OCI-LY3 (cell line): ENCODE results near the gene HELZ.

ENCODE experiments used
- H2AFZ ChIP-seq: fragments of 200-600, 300-600 bp; shearing (Covaris generic); 2 replicates; pipeline ENCODE4 v1.6.0; 2014; ENCODE audit warnings: antibody characterized with exemption, low read depth, low read length
- H3K27ac ChIP-seq: fragments of 200-600, 300-600 bp; sonication (generic); 2 replicates; pipeline ENCODE4 v1.5.1; 2014; ENCODE audit warnings: mild to moderate bottlenecking, low read length, moderate library complexity, mixed read lengths
- H3K27me3 ChIP-seq: fragments of 200-600, 300-600 bp; sonication (generic); 2 replicates; pipeline ENCODE4 v1.6.1; 2014; ENCODE audit warnings: low read depth, low read length, mixed read lengths
- H3K36me3 ChIP-seq: fragments of 200-600, 300-600 bp; sonication (generic); replicated peaks from 2 replicates; pipeline ENCODE3; 2014; ENCODE audit warnings: low read depth, low read length, mixed read lengths
- H3K4me1 ChIP-seq: fragments of 300-600, 200-600 bp; sonication (generic); 2 replicates; pipeline ENCODE4 v1.6.1; 2014; ENCODE audit warnings: low read length, mixed read lengths
- H3K4me2 ChIP-seq: fragments of 200-600, 300-600 bp; sonication (generic); 2 replicates; pipeline ENCODE4 v1.6.1; 2014; ENCODE audit warnings: low read length, mixed read lengths
- H3K4me3 ChIP-seq: fragments of 300-600, 200-600 bp; sonication (generic); 2 replicates; pipeline ENCODE4 v1.5.1; 2014; ENCODE audit warnings: antibody characterized with exemption, mild to moderate bottlenecking, low read length, moderate library complexity
- H3K79me2 ChIP-seq: fragments of 300-600, 200-600 bp; shearing (Covaris generic); 2 replicates; pipeline ENCODE4 v1.6.1; 2014; ENCODE audit warnings: mild to moderate bottlenecking, low read length, mixed read lengths
- H3K9ac ChIP-seq: fragments of 300-600, 200-600 bp; shearing (Covaris generic); 2 replicates; pipeline ENCODE4 v1.6.0; 2014; ENCODE audit warnings: mild to moderate bottlenecking, low read length, moderate library complexity
- H3K9me3 ChIP-seq: fragments of 200-600, 300-600 bp; shearing (Covaris generic); 2 replicates; pipeline ENCODE4 v1.6.1; 2014; ENCODE audit warnings: low read length, mixed read lengths; ENCODE audit not compliant: insufficient read depth
- H4K20me1 ChIP-seq: fragments of 200-600, 300-600 bp; sonication (generic); 2 replicates; pipeline ENCODE4 v1.6.1; 2016; ENCODE audit warnings: low read length, mixed read lengths; ENCODE audit not compliant: insufficient read depth
- EZH2phosphoT487 ChIP-seq: fragments of 200-600 bp; shearing (Covaris generic); IDR thresholded peaks from 2 replicates; pipeline ENCODE4 v1.6.1; 2018; ENCODE audit warnings: antibody characterized with exemption, mixed run types, low read depth
- TF ChIP-seq, protein P1 (sequence below): fragments of 200-600, 300-600 bp; sonication (generic); IDR thresholded peaks from 2 replicates; pipeline ENCODE4 v1.5.1; 2014; ENCODE audit warnings: antibody characterized with exemption, low read length, low read depth

The HELZ gene

DNA sequence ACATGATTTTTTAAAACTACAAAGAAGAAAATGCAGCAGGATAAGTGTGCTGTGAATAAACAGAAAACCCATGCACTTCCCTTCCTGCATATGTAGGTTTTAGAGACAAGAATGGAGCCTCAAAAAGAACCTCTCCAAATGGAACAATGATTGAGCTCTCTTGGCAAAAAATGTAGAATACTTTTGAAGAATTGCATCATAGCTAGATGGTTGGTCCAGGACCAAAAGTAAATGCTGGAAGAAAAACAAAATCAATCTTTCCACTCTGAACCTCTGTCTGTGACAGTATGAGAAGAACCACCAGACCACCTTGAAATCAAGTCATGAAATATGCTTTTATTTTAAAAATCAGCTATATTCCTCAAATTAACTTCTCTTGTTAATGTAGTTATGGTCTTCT is 17.5 kb downstream of the HELZ start:
- no peak overlapping the region for H3K4me3 ChIP-seq
- no peak overlapping the region for H3K4me2 ChIP-seq
- no peaks in the 10 kb centered on the region for H3K9me3 ChIP-seq
- H3K27ac ChIP-seq: no peak overlapping the region
- peaks cover 56% of the 10 kb centered on the region for H3K79me2 ChIP-seq
- H4K20me1 ChIP-seq: peaks cover 30% of the 10 kb centered on the region
- no peak overlapping the region for H3K9ac ChIP-seq
- H3K27me3 ChIP-seq: no peaks in the 10 kb centered on the region
- TF ChIP-seq, protein P1, sequence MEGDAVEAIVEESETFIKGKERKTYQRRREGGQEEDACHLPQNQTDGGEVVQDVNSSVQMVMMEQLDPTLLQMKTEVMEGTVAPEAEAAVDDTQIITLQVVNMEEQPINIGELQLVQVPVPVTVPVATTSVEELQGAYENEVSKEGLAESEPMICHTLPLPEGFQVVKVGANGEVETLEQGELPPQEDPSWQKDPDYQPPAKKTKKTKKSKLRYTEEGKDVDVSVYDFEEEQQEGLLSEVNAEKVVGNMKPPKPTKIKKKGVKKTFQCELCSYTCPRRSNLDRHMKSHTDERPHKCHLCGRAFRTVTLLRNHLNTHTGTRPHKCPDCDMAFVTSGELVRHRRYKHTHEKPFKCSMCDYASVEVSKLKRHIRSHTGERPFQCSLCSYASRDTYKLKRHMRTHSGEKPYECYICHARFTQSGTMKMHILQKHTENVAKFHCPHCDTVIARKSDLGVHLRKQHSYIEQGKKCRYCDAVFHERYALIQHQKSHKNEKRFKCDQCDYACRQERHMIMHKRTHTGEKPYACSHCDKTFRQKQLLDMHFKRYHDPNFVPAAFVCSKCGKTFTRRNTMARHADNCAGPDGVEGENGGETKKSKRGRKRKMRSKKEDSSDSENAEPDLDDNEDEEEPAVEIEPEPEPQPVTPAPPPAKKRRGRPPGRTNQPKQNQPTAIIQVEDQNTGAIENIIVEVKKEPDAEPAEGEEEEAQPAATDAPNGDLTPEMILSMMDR: no peak
- TF ChIP-seq EZH2phosphoT487: no peak
- peaks cover 39% of the 10 kb centered on the region for H3K36me3 ChIP-seq
- no peaks in the 10 kb centered on the region for H3K4me1 ChIP-seq
- H2AFZ ChIP-seq: no peak overlapping the region

DNA sequence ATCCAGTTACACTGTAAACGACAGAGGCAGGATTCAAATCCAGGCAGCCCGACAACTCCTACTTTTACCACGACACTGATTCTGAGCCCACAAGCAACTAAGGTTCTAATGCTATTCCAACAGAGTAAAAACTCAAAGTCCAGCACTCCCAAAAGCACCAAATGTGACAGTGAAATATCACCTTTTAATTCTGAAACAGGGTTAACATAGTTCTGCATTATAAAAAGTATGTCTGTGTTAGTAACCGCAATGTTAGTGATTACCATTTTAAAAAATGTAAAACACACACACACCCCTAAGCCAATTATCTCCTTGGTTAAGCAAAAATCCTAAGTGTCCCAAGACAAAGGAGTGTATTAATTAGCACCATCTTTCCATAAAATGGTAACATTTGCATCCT is 19.7 kb downstream of the HELZ start:
- TF ChIP-seq, protein P1: no peak
- no peak for TF ChIP-seq EZH2phosphoT487
- no peak overlapping the region for H3K27ac ChIP-seq
- peaks cover 77% of the 10 kb centered on the region for H3K79me2 ChIP-seq
- H3K9ac ChIP-seq: no peak overlapping the region
- H3K4me1 ChIP-seq: no peaks in the 10 kb centered on the region
- no peak overlapping the region for H2AFZ ChIP-seq
- H3K9me3 ChIP-seq: no peaks in the 10 kb centered on the region
- H4K20me1 ChIP-seq: peaks cover 47% of the 10 kb centered on the region
- no peak overlapping the region for H3K4me3 ChIP-seq
- H3K4me2 ChIP-seq: no peak overlapping the region
- peaks cover 35% of the 10 kb centered on the region for H3K36me3 ChIP-seq
- no peaks in the 10 kb centered on the region for H3K27me3 ChIP-seq

GRCh38 chr17:67224736-67225135 is 20.3 kb downstream of the HELZ start:
- no peaks in the 10 kb centered on the region for H3K9me3 ChIP-seq
- H3K79me2 ChIP-seq: peaks cover 83% of the 10 kb centered on the region
- no peak overlapping the region for H3K9ac ChIP-seq
- TF ChIP-seq EZH2phosphoT487: no peak
- TF ChIP-seq, protein P1: no peak
- H3K27me3 ChIP-seq: no peaks in the 10 kb centered on the region
- no peak overlapping the region for H3K4me3 ChIP-seq
- peaks cover 53% of the 10 kb centered on the region for H4K20me1 ChIP-seq
- H3K36me3 ChIP-seq: peaks cover 34% of the 10 kb centered on the region
- H3K4me2 ChIP-seq: no peak overlapping the region
- H3K27ac ChIP-seq: no peak overlapping the region
- H3K4me1 ChIP-seq: no peaks in the 10 kb centered on the region
- no peak overlapping the region for H2AFZ ChIP-seq

DNA sequence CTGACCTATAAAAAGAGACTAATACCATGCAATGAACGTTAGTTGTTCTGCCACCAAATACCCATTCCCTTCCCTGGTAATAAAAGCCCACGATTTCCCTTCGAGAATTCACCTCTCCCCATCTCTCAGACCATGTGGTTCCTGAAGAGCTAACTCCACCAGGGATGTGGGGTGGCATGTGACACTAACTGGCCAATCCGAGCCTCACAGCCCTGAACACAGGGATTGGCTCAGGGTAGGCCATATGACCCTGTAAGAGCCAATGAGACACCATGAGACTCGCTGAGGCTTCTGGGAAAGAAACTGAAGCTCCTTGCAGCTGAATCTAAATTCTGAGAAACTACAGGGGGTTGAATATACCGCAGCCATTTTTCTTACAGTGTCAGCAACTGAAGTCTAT is 21.1 kb downstream of the HELZ start:
- Histone ChIP-seq H3K4me1 (no peaks in the 10 kb centered on the region), H3K27ac (no peak overlapping the region), H3K36me3 (peaks cover 32% of the 10 kb centered on the region), H3K4me3 (no peak overlapping the region), H4K20me1 (peaks cover 53% of the 10 kb centered on the region), H2AFZ (no peak overlapping the region), H3K27me3 (no peaks in the 10 kb centered on the region), H3K9ac (no peak overlapping the region), H3K79me2 (peaks cover 84% of the 10 kb centered on the region), H3K4me2 (no peak overlapping the region), H3K9me3 (no peaks in the 10 kb centered on the region)
- TF ChIP-seq EZH2phosphoT487: no peak
- TF ChIP-seq, protein P1: no peak
